Mesendoderm (in vitro differentiated cells): ENCODE data around the gene F2R.

Experiments used
- DNase-seq: peaks from one replicate; pipeline ENCODE4 v3.0.0; 2013
- H2AK5ac ChIP-seq: 2 replicates; pipeline ENCODE4 v1.6.1; 2013; ENCODE audit warnings: low read length, inconsistent platforms
- H2BK120ac ChIP-seq: 2 replicates; pipeline ENCODE4 v1.6.1; 2013; ENCODE audit warnings: low read depth, mild to moderate bottlenecking, low read length, moderate library complexity, mixed read lengths
- H2BK15ac ChIP-seq: replicated peaks from 2 replicates; pipeline ENCODE4 v1.6.1; 2013; ENCODE audit warnings: low read depth, mild to moderate bottlenecking, moderate library complexity
- H2BK5ac ChIP-seq: 2 replicates; pipeline ENCODE4 v1.6.1; 2013; ENCODE audit warnings: low read length, inconsistent platforms
- H3K18ac ChIP-seq: 2 replicates; pipeline ENCODE4 v1.6.1; 2013; ENCODE audit warnings: mild to moderate bottlenecking, low read length, mixed read lengths
- H3K23ac ChIP-seq: one replicate; pipeline ENCODE4 v1.6.1; 2013; ENCODE audit warnings: low read length
- H3K27ac ChIP-seq: 2 replicates; pipeline ENCODE4 v1.5.1; 2013; ENCODE audit warnings: low read depth, mild to moderate bottlenecking, inconsistent platforms, low read length, moderate library complexity
- H3K27me3 ChIP-seq: 2 replicates; pipeline ENCODE4 v1.6.1; 2013; ENCODE audit warnings: low read length, control low read depth, mild to moderate bottlenecking, inconsistent platforms; ENCODE audit not compliant: insufficient read depth, poor library complexity
- H3K36me3 ChIP-seq: 2 replicates; pipeline ENCODE4 v1.6.1; 2013; ENCODE audit warnings: low read length, inconsistent platforms; ENCODE audit not compliant: control insufficient read depth, insufficient read depth
- H3K4ac ChIP-seq: one replicate; pipeline ENCODE4 v1.6.1; 2013; ENCODE audit warnings: low read depth, mild to moderate bottlenecking, low read length, moderate library complexity
- H3K4me1 ChIP-seq: 2 replicates; pipeline ENCODE4 v1.6.1; 2013; ENCODE audit warnings: low read depth, low read length, inconsistent platforms; ENCODE audit not compliant: control insufficient read depth
- H3K4me2 ChIP-seq: 2 replicates; pipeline ENCODE4 v1.6.1; 2013; ENCODE audit warnings: low read length
- H3K4me3 ChIP-seq: 2 replicates; pipeline ENCODE4 v1.5.1; 2013; ENCODE audit warnings: mild to moderate bottlenecking, low read length
- H3K56ac ChIP-seq: one replicate; pipeline ENCODE4 v1.6.1; 2013; ENCODE audit warnings: low read length
- H3K79me1 ChIP-seq: 2 replicates; pipeline ENCODE4 v1.6.1; 2013; ENCODE audit warnings: low read length, inconsistent platforms
- H3K79me2 ChIP-seq: 2 replicates; pipeline ENCODE4 v1.6.1; 2013; ENCODE audit warnings: mild to moderate bottlenecking, low read length; ENCODE audit not compliant: control insufficient read depth, insufficient read depth
- H3K9ac ChIP-seq: 2 replicates; pipeline ENCODE4 v1.6.1; 2013; ENCODE audit warnings: low read length, inconsistent platforms
- H4K5ac ChIP-seq: one replicate; pipeline ENCODE4 v1.6.1; 2013; ENCODE audit warnings: low read length
- H4K8ac ChIP-seq: one replicate; pipeline ENCODE4 v1.6.1; 2013; ENCODE audit warnings: low read depth, mild to moderate bottlenecking, control low read depth, low read length, moderate library complexity
- WGBS: extraction: QIAGEN DNeasy Blood & Tissue Kit; methylation state at CpG from one replicate; pipeline ENCODE4 v1.1.7; 2013; ENCODE audit warnings: low lambda C conversion rate, missing lambda C conversion rate; ENCODE audit not compliant: insufficient coverage; ENCODE audit errors: extremely low coverage; 5-methylcytosine and 5-hydroxymethylcytosine counted together

The F2R gene

GRCh38 chr5:76692274-76692540, 23.7 kb upstream of the F2R start:
- Histone ChIP-seq H3K79me2 (no peaks in the 10 kb centered on the region), H3K56ac (no peak overlapping the region), H3K79me1 (no peaks in the 10 kb centered on the region), H2BK15ac (no peak overlapping the region), H2AK5ac (no peak overlapping the region), H4K8ac (no peak overlapping the region), H4K5ac (no peak overlapping the region), H2BK120ac (no peak overlapping the region), H3K36me3 (no peaks in the 10 kb centered on the region), H3K4me3 (no peak overlapping the region), H3K23ac (no peak overlapping the region), H3K4me1 (no peaks in the 10 kb centered on the region), H3K4ac (no peak overlapping the region), H3K9ac (no peak overlapping the region), H3K27ac (no peak overlapping the region), H2BK5ac (no peak overlapping the region), H3K27me3 (no peaks in the 10 kb centered on the region), H3K4me2 (no peak overlapping the region), H3K18ac (no peak overlapping the region)
- no peak for DNase-seq
- no CpG with 5 or more reads among the region's 6 CpGs for WGBS

- H3K4me3 ChIP-seq, result no peak overlapping the region
- no peaks in the 10 kb centered on the region for H3K36me3 ChIP-seq
- no peak overlapping the region for H3K23ac ChIP-seq
- no peak overlapping the region for H2BK5ac ChIP-seq
- H4K8ac ChIP-seq, result no peak overlapping the region
- no peak overlapping the region for H3K4ac ChIP-seq
- WGBS, result no CpG with 5 or more reads among the region's 3 CpGs
- no peak overlapping the region for H4K5ac ChIP-seq
- DNase-seq, result no peak
- H3K27ac ChIP-seq, result no peak overlapping the region
- no peak overlapping the region for H2AK5ac ChIP-seq
- no peaks in the 10 kb centered on the region for H3K27me3 ChIP-seq
- H3K9ac ChIP-seq, result no peak overlapping the region
- no peaks in the 10 kb centered on the region for H3K4me1 ChIP-seq
- no peak overlapping the region for H2BK120ac ChIP-seq
- H2BK15ac ChIP-seq, result no peak overlapping the region
- no peak overlapping the region for H3K18ac ChIP-seq
- H3K56ac ChIP-seq, result no peak overlapping the region
- H3K79me2 ChIP-seq, result no peaks in the 10 kb centered on the region
- H3K4me2 ChIP-seq, result no peak overlapping the region
- no peaks in the 10 kb centered on the region for H3K79me1 ChIP-seq
Measured at GRCh38 chr5:76692651-76693050, 23.3 kb upstream of the F2R start.

- no peaks in the 10 kb centered on the region for H3K79me2 ChIP-seq
- no peaks in the 10 kb centered on the region for H3K36me3 ChIP-seq
- H3K18ac ChIP-seq, result no peak overlapping the region
Measured at GRCh38 chr5:76693141-76693540, 22.8 kb upstream of the F2R start.

DNA sequence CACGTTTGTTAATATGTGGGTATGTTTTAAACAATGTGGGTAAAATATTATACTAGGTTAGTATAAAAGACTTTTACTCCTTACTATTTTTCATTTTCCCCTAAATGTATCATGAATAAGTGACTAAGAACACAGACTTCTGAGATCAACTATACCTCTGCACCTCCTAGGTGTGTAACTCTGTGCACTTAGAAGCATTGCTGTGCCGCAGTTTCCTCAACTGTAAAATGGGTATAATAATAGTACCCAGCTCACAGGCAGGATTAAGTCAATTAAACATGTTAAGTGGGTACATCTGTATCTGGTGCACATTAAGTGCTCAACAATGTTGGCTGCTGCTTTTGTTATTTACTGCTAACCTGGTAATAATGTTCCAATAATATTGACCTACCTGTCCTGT, 21.6 kb upstream of the F2R start:
- H3K4me1 ChIP-seq, result no peaks in the 10 kb centered on the region
- no peak overlapping the region for H2AK5ac ChIP-seq
- H3K79me1 ChIP-seq, result no peaks in the 10 kb centered on the region
- H3K4me2 ChIP-seq, result no peak overlapping the region
- no peak overlapping the region for H2BK120ac ChIP-seq
- H3K56ac ChIP-seq, result no peak overlapping the region
- H3K9ac ChIP-seq, result no peak overlapping the region
- H3K4me3 ChIP-seq, result no peak overlapping the region
- no peak overlapping the region for H3K18ac ChIP-seq
- no peaks in the 10 kb centered on the region for H3K36me3 ChIP-seq
- no peak overlapping the region for H3K4ac ChIP-seq
- H2BK15ac ChIP-seq, result no peak overlapping the region
- no peak overlapping the region for H3K23ac ChIP-seq
- no CpG with 5 or more reads among the region's 2 CpGs for WGBS
- DNase-seq, result no peak
- H3K27me3 ChIP-seq, result no peaks in the 10 kb centered on the region
- H4K8ac ChIP-seq, result no peak overlapping the region
- H3K27ac ChIP-seq, result no peak overlapping the region
- no peak overlapping the region for H4K5ac ChIP-seq
- H2BK5ac ChIP-seq, result no peak overlapping the region
- no peaks in the 10 kb centered on the region for H3K79me2 ChIP-seq

More at GRCh38 chr5:76693141-76693540, 22.8 kb upstream of the F2R start:
- H3K4me2 ChIP-seq, result no peak overlapping the region
- no peak overlapping the region for H2BK15ac ChIP-seq
- H3K27me3 ChIP-seq, result no peaks in the 10 kb centered on the region
- H3K4ac ChIP-seq, result no peak overlapping the region
- no peak overlapping the region for H3K27ac ChIP-seq
- whole genome bisulfite sequencing, result no CpG with 5 or more reads among the region's 3 CpGs
- H3K4me1 ChIP-seq, result no peaks in the 10 kb centered on the region
- no peak for DNase-seq
- H3K4me3 ChIP-seq, result no peak overlapping the region
- H3K56ac ChIP-seq, result no peak overlapping the region
- no peak overlapping the region for H2AK5ac ChIP-seq
- no peak overlapping the region for H2BK5ac ChIP-seq
- H2BK120ac ChIP-seq, result no peak overlapping the region
- no peak overlapping the region for H4K5ac ChIP-seq
- H4K8ac ChIP-seq, result no peak overlapping the region
- no peak overlapping the region for H3K23ac ChIP-seq
- H3K79me1 ChIP-seq, result no peaks in the 10 kb centered on the region
- H3K9ac ChIP-seq, result no peak overlapping the region

- no peak overlapping the region for H2BK15ac ChIP-seq
- no peak overlapping the region for H3K27ac ChIP-seq
- WGBS, result no CpG with 5 or more reads among the region's 6 CpGs
- no peaks in the 10 kb centered on the region for H3K36me3 ChIP-seq
- H3K4me3 ChIP-seq, result no peak overlapping the region
- H3K27me3 ChIP-seq, result no peaks in the 10 kb centered on the region
- no peak overlapping the region for H2BK5ac ChIP-seq
- no peak overlapping the region for H3K56ac ChIP-seq
- no peak overlapping the region for H3K4ac ChIP-seq
- no peak overlapping the region for H2AK5ac ChIP-seq
- H3K23ac ChIP-seq, result no peak overlapping the region
- H4K8ac ChIP-seq, result no peak overlapping the region
- H3K79me1 ChIP-seq, result no peaks in the 10 kb centered on the region
- H3K4me2 ChIP-seq, result no peak overlapping the region
- H3K79me2 ChIP-seq, result no peaks in the 10 kb centered on the region
- DNase-seq, result no peak
- H4K5ac ChIP-seq, result no peak overlapping the region
- no peak overlapping the region for H2BK120ac ChIP-seq
- H3K9ac ChIP-seq, result no peak overlapping the region
- H3K18ac ChIP-seq, result no peak overlapping the region
- H3K4me1 ChIP-seq, result no peaks in the 10 kb centered on the region
Measured at GRCh38 chr5:76695346-76695745, 20.6 kb upstream of the F2R start.

DNA sequence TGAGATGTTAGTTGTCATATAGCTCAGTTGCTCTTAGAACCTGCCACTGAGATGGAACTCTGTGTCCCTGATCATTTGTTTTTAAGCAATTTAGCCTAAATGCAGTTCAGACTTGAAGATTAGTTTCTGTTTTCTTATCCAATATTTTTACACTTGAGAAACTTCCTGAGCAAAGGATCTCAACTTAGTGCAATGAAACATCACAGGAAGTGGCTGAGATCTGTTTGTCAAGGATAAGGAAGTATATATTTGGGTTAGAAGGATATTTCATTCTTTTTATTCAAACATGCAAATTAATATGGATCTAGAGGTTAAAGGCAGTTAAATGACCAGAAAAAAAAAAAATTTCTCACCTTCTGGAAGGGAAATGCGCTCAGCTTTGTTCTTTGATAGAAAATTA, 19.7 kb upstream of the F2R start:
- H3K23ac ChIP-seq, result no peak overlapping the region
- H2BK5ac ChIP-seq, result no peak overlapping the region
- WGBS, result no CpG with 5 or more reads among the region's 1 CpG
- H4K8ac ChIP-seq, result no peak overlapping the region
- no peak overlapping the region for H2BK120ac ChIP-seq
- no peak overlapping the region for H3K4me2 ChIP-seq
- H3K9ac ChIP-seq, result no peak overlapping the region
- no peak overlapping the region for H3K27ac ChIP-seq
- H4K5ac ChIP-seq, result no peak overlapping the region
- no peaks in the 10 kb centered on the region for H3K79me1 ChIP-seq
- no peak overlapping the region for H3K56ac ChIP-seq
- no peak overlapping the region for H3K4me3 ChIP-seq
- no peaks in the 10 kb centered on the region for H3K27me3 ChIP-seq
- H3K4me1 ChIP-seq, result no peaks in the 10 kb centered on the region
- H3K4ac ChIP-seq, result no peak overlapping the region
- H2BK15ac ChIP-seq, result no peak overlapping the region
- H2AK5ac ChIP-seq, result no peak overlapping the region
- no peaks in the 10 kb centered on the region for H3K79me2 ChIP-seq
- no peak overlapping the region for H3K18ac ChIP-seq
- no peak for DNase-seq
- no peaks in the 10 kb centered on the region for H3K36me3 ChIP-seq
